ENCODE measurements around the gene NR1H4. TPM values are rescaled to one million over a fixed set of nuclear protein-coding genes. Genes with fewer than 3 reads are reported as not detected.

NR1H4 gene
- total and polyA plus RNA-seq, 4 donors, result 0.06 to 1.3 TPM; not detected in 2

GRCh38 chr12:100566887-100567637 lies 93.4 kb downstream of the NR1H4 start:
- H3K9me3 ChIP-seq (ENCODE audit: control insufficient read depth in 4 of 4, insufficient read depth in 3 of 4, low read length in 3 of 4), result no peaks in the 10 kb centered on the region
- ATAC-seq (ENCODE audit: insufficient read depth, low FRiP score) (peak; percentile 71), DNase-seq (peak in 1 of 3 donors; percentile 25)
- no peak overlapping the region for H3K27ac ChIP-seq (ENCODE audit: low read depth in 1 of 2, low read length in 1 of 2)
- TF ChIP-seq CTCF (IDR thresholded peaks at IDR 0.05; ENCODE audit: control extremely low read depth, extremely low read depth), result no peak
- H3K4me1 ChIP-seq (ENCODE audit: control insufficient read depth in 5 of 5, insufficient read depth in 5 of 5, low read length in 5 of 5), result peaks cover 0 to 3% (median 0%) of the 10 kb centered on the region in 5 donors
- no peaks in the 10 kb centered on the region for H3K36me3 ChIP-seq (ENCODE audit: control insufficient read depth in 4 of 4, insufficient read depth in 4 of 4, low read length in 4 of 4)
- H3K27me3 ChIP-seq (ENCODE audit: control insufficient read depth in 3 of 3, insufficient read depth in 3 of 3, low read length in 2 of 3), result peaks cover 0 to 38% (median 8%) of the 10 kb centered on the region in 3 donors
- WGBS, 2 donors, result 38 to 41% methylated on average over 3 of the region's 3 CpGs
- H3K9ac ChIP-seq (ENCODE audit: insufficient read depth in 1 of 2, low read length in 2 of 2), result no peak overlapping the region
- H3K4me3 ChIP-seq, result no peak overlapping the region

- H3K4me1 ChIP-seq (ENCODE audit: control insufficient read depth in 5 of 5, insufficient read depth in 5 of 5, low read length in 5 of 5), result peaks cover 0 to 3% (median 0%) of the 10 kb centered on the region in 5 donors
- H3K4me3 ChIP-seq, result no peak overlapping the region
- no peak for TF ChIP-seq CTCF (IDR thresholded peaks at IDR 0.05; ENCODE audit: control extremely low read depth, extremely low read depth)
- no peaks in the 10 kb centered on the region for H3K36me3 ChIP-seq (ENCODE audit: control insufficient read depth in 4 of 4, insufficient read depth in 4 of 4, low read length in 4 of 4)
- DNase-seq (no peak), ATAC-seq (ENCODE audit: insufficient read depth, low FRiP score) (no peak)
- H3K27ac ChIP-seq (ENCODE audit: low read depth in 1 of 2, low read length in 1 of 2), result no peak overlapping the region
- H3K27me3 ChIP-seq (ENCODE audit: control insufficient read depth in 3 of 3, insufficient read depth in 3 of 3, low read length in 2 of 3), result peaks cover 0 to 41% (median 8%) of the 10 kb centered on the region in 3 donors
- no peaks in the 10 kb centered on the region for H3K9me3 ChIP-seq (ENCODE audit: control insufficient read depth in 4 of 4, insufficient read depth in 3 of 4, low read length in 3 of 4)
- no peak overlapping the region for H3K9ac ChIP-seq (ENCODE audit: insufficient read depth in 1 of 2, low read length in 2 of 2)
Observed at GRCh38 chr12:100567945-100568344, 94.3 kb downstream of the NR1H4 start.

GRCh38 chr12:100572184-100572583 lies 98.5 kb downstream of the NR1H4 start:
- Histone ChIP-seq H3K27me3 (ENCODE audit: control insufficient read depth in 3 of 3, insufficient read depth in 3 of 3, low read length in 2 of 3) (peaks cover 0 to 22% (median 8%) of the 10 kb centered on the region in 3 donors), H3K36me3 (ENCODE audit: control insufficient read depth in 4 of 4, insufficient read depth in 4 of 4, low read length in 4 of 4) (no peaks in the 10 kb centered on the region), H3K9me3 (ENCODE audit: control insufficient read depth in 4 of 4, insufficient read depth in 3 of 4, low read length in 3 of 4) (no peaks in the 10 kb centered on the region), H3K4me3 (no peak overlapping the region), H3K27ac (ENCODE audit: low read depth in 1 of 2, low read length in 1 of 2) (no peak overlapping the region), H3K4me1 (ENCODE audit: control insufficient read depth in 5 of 5, insufficient read depth in 5 of 5, low read length in 5 of 5) (peaks cover 0 to 12% (median 0%) of the 10 kb centered on the region in 5 donors), H3K9ac (ENCODE audit: insufficient read depth in 1 of 2, low read length in 2 of 2) (no peak overlapping the region)
- TF ChIP-seq CTCF (IDR thresholded peaks at IDR 0.05; ENCODE audit: control extremely low read depth, extremely low read depth), result no peak
- WGBS, 2 donors, result 94 to 99% methylated on average over 3 of the region's 3 CpGs
- no peak for ATAC-seq (ENCODE audit: insufficient read depth, low FRiP score)
- no peak for DNase-seq

Measured in lung (tissue), 12 donors.